Ishikawa (cell line): ENCODE results near the gene MACROH2A2.
A peak's percentile ranks its signal among the peaks of the same experiment; 100 is the strongest.

ENCODE experiments used
- CEBPB ChIP-seq: IDR thresholded peaks from 2 replicates; pipeline ENCODE4 v1.6.1; 2012
- CREB1 ChIP-seq: IDR thresholded peaks from 2 replicates; pipeline ENCODE4 v1.6.1; 2012; ENCODE audit warnings: low read depth
- EGR1 ChIP-seq: IDR thresholded peaks from 2 replicates; pipeline ENCODE4 v1.6.1; 2012
- EP300 ChIP-seq: IDR thresholded peaks from 2 replicates; pipeline ENCODE4 v1.6.1; 2012; ENCODE audit warnings: borderline replicate concordance
- FOXM1 ChIP-seq: IDR thresholded peaks from 2 replicates; pipeline ENCODE4 v1.6.1; 2012; ENCODE audit warnings: low read depth, borderline replicate concordance
- NFIC ChIP-seq: IDR thresholded peaks from 2 replicates; pipeline ENCODE4 v1.6.1; 2012
- RAD21 ChIP-seq: IDR thresholded peaks from 2 replicates; pipeline ENCODE4 v1.6.1; 2012; ENCODE audit warnings: low read depth
- TAF1 ChIP-seq: IDR thresholded peaks from 2 replicates; pipeline ENCODE4 v1.6.1; 2012; ENCODE audit warnings: low read depth, mild to moderate bottlenecking
- TCF12 ChIP-seq: IDR thresholded peaks from 2 replicates; pipeline ENCODE4 v1.6.1; 2012; ENCODE audit warnings: low read depth
- TEAD4 ChIP-seq: IDR thresholded peaks from 2 replicates; pipeline ENCODE4 v1.6.1; 2012
- YY1 ChIP-seq: IDR thresholded peaks from 2 replicates; pipeline ENCODE4 v1.6.1; 2012; ENCODE audit warnings: low read depth
- ZBTB7A ChIP-seq: IDR thresholded peaks from 2 replicates; pipeline ENCODE4 v1.6.1; 2012; ENCODE audit warnings: low read depth
- TF ChIP-seq, protein P1 (sequence below): IDR thresholded peaks from 2 replicates; pipeline ENCODE4 v1.6.1; 2012; ENCODE audit warnings: low read depth, mild to moderate bottlenecking
- TF ChIP-seq, protein P2 (sequence below): IDR thresholded peaks from 2 replicates; pipeline ENCODE4 v1.6.1; 2012
- TF ChIP-seq, protein P3 (sequence below): IDR thresholded peaks from 2 replicates; pipeline ENCODE4 v1.6.1; 2012

MACROH2A2 gene

DNA sequence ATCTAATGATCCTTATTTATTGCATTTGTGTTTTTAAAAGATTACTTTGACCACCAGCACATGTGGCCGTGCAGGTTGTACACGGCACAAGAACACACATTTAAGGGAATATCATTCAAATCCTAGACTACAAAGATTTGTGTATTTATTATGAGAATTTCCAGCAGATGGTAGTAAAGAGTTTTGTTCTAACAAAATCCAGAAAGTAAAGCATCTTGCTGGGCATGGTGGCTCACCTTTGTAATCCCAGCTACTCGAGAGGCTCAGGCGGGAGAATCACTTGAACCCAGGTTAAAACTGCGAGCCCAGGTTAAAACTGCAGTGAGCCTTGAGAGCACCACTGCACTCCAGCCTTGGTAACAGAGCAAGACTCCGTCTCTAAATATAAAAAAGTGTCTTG lies 31.5 kb downstream of the MACROH2A2 start:
- TF ChIP-seq RAD21 (peak; percentile 11; the same call in 1 of the 2 replicates), TEAD4 (no peak)

DNA sequence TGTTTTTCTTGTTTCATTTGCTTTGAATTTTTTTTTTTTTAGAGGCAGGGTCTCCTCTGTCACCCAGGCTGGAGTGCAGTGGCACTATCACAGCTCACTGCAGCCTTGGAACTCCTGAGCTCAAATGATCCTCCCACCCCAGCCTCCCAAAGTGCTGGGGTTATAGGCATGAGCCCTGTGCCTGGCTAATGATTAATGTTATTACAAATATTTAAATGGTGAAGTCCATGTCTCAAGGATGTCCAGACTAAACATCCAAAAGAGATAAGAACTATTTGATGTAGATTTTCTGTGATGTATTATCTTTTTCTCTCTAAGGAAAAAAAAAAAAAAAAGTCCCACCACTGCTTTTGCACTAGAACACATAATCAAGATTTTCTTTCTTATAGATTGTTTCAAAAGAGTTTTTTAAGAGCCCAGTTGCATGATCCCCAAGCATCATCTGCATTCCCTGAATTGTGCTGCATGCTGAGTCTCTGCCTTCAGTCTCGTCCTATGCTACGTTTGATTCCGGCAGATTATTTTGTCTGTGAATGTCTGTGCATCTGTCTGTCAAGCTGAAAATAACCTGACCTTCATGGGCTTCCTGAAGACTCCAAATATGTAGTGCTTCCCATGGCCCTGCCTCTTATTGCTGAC lies 33.4 kb downstream of the MACROH2A2 start:
- no peak for TF ChIP-seq TEAD4
- no peak for TF ChIP-seq EP300
- TF ChIP-seq YY1: no peak
- TF ChIP-seq TCF12: no peak
- TF ChIP-seq RAD21: no peak
- no peak for TF ChIP-seq CEBPB

DNA sequence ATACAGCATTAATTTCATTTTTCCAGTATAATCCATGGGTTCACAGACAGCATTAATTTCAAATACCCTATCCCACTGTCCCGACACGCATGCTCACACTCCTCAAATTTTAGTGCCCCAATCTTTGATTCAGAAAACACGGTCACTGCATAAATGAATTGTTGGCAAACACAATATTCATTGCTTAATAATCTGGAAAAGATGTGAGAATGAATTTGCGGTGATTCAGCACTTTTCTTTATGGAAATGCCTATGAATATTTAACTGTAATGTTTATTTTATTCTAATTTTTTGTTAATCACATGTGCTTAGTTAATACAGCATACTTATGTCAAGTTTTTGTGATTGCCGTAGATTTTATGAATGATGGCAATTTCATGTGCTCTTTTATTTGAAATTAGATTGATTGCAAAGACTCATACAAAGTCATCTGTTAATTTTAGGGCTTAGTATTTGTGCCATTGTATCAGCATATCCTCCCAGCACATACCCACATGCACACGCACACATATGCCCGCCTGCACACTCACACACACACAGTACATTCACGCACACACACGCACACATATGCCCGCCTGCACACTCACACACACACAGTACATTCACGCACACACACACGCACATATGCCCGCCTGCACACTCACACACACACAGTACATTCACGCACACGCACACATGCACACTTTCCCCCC lies 35.1 kb downstream of the MACROH2A2 start:
- TF ChIP-seq NFIC (no peak), TAF1 (no peak), CEBPB (no peak), CREB1 (no peak), YY1 (no peak), FOXM1 (no peak)
- TF ChIP-seq, protein P1, sequence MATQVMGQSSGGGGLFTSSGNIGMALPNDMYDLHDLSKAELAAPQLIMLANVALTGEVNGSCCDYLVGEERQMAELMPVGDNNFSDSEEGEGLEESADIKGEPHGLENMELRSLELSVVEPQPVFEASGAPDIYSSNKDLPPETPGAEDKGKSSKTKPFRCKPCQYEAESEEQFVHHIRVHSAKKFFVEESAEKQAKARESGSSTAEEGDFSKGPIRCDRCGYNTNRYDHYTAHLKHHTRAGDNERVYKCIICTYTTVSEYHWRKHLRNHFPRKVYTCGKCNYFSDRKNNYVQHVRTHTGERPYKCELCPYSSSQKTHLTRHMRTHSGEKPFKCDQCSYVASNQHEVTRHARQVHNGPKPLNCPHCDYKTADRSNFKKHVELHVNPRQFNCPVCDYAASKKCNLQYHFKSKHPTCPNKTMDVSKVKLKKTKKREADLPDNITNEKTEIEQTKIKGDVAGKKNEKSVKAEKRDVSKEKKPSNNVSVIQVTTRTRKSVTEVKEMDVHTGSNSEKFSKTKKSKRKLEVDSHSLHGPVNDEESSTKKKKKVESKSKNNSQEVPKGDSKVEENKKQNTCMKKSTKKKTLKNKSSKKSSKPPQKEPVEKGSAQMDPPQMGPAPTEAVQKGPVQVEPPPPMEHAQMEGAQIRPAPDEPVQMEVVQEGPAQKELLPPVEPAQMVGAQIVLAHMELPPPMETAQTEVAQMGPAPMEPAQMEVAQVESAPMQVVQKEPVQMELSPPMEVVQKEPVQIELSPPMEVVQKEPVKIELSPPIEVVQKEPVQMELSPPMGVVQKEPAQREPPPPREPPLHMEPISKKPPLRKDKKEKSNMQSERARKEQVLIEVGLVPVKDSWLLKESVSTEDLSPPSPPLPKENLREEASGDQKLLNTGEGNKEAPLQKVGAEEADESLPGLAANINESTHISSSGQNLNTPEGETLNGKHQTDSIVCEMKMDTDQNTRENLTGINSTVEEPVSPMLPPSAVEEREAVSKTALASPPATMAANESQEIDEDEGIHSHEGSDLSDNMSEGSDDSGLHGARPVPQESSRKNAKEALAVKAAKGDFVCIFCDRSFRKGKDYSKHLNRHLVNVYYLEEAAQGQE: no peak

DNA sequence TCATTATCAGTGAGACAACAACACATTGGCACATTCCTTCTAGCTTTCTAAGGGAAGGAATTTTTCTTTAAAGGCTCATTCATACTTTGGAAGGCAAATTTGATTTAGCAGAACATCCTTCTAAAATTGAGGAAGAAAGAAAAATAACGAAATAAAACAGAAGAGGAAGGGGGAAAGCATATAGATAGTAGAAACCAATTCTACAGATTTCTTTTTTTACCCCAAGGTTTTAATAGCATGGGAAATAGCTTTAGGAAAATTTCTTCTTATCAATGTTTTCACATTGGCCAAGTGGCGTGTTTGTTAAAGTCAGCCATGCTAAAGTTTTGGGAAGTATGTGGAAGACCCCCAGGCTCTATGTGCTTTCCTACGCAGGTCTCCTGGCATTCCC lies 35.7 kb downstream of the MACROH2A2 start:
- TF ChIP-seq NFIC: no peak
- no peak for TF ChIP-seq CREB1
- TF ChIP-seq TEAD4: no peak
- TF ChIP-seq, protein P2, sequence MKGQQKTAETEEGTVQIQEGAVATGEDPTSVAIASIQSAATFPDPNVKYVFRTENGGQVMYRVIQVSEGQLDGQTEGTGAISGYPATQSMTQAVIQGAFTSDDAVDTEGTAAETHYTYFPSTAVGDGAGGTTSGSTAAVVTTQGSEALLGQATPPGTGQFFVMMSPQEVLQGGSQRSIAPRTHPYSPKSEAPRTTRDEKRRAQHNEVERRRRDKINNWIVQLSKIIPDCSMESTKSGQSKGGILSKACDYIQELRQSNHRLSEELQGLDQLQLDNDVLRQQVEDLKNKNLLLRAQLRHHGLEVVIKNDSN: no peak
- TF ChIP-seq, protein P3, sequence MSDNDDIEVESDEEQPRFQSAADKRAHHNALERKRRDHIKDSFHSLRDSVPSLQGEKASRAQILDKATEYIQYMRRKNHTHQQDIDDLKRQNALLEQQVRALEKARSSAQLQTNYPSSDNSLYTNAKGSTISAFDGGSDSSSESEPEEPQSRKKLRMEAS: no peak
- TF ChIP-seq EP300: no peak
- no peak for TF ChIP-seq EGR1
- TF ChIP-seq ZBTB7A: no peak
- TF ChIP-seq FOXM1: no peak
- TF ChIP-seq, protein P1: no peak

DNA sequence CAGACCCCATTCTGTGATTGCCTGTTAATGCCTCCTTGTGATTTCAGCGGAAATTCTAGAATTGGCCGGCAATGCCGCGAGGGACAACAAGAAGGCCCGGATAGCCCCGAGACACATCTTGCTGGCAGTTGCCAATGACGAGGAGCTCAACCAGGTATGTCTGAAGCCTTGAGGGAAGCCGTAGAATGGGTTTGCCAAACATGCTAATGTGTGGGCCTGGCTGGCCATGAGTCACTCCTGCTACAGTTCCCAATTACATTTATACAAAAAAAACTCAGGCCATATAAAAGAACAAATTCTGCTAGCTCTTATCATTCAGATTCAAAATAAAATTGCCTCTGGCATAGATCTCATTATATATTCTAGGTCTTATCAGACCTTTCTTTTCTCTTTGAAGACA lies 37.4 kb downstream of the MACROH2A2 start:
- no peak for TF ChIP-seq TAF1
- no peak for TF ChIP-seq EGR1
- no peak for TF ChIP-seq CREB1
- TF ChIP-seq NFIC: no peak
- TF ChIP-seq EP300: no peak

DNA sequence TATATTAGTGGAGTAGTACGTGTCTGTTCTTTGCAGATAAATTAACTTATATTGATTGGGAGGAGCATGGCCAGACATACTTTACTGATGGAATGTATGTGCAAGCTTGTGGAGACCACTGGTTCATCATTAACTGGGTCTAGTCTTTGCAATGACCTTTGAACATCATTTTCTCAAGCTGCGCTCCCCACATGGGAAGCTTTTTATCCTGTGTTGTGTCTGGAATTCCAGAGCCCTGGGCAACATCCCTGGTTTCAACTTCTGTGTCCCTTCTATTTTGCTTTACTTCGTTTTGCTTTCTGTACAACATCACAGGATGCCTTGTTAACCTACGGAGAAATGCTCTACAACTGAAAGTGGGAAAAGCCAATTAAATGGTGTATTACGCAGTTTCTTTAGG lies 38.3 kb downstream of the MACROH2A2 start:
- no peak for TF ChIP-seq RAD21
- TF ChIP-seq TCF12: no peak
- TF ChIP-seq EGR1: no peak
- TF ChIP-seq EP300: no peak
- TF ChIP-seq CREB1: no peak
- TF ChIP-seq, protein P1: no peak
- TF ChIP-seq, protein P3: no peak
- no peak for TF ChIP-seq TAF1
- no peak for TF ChIP-seq YY1
- no peak for TF ChIP-seq CEBPB
- no peak for TF ChIP-seq ZBTB7A
- no peak for TF ChIP-seq TEAD4
- TF ChIP-seq, protein P2: no peak
- TF ChIP-seq FOXM1: no peak
- no peak for TF ChIP-seq NFIC
